ENCODE measurements around the gene THAP2.

THAP2 gene

DNA sequence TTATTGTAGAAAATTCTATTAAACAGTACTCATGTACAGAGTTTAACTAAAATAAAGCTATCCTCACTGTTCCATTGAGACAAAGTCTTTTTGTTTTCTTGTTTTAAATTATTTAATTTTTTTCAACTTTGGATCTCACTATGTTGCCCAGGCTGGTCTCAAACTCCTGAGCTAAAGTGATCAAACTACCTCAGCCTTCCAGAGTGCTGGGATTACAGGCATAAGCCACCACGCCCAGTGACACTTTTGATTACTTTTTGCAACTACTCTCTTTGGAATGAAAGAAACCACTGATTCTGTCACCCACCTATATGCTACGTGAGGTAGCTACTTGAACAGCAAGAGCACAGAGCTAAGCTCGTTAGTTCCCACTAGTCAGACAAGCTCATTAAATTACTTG lies 17.6 kb upstream of the THAP2 start:
- no peak overlapping the region for H3K4me3 ChIP-seq (ENCODE audit: low read depth, low read length)
- DNase-seq (ENCODE audit: low read depth): no peak
- TF ChIP-seq CTCF (IDR thresholded peaks at IDR 0.05; ENCODE audit: low read depth, low read length, missing control alignments): no peak

- TF ChIP-seq CTCF (IDR thresholded peaks at IDR 0.05; ENCODE audit: low read depth, low read length, missing control alignments): no peak
- DNase-seq (ENCODE audit: low read depth): no peak
- no peak overlapping the region for H3K4me3 ChIP-seq (ENCODE audit: low read depth, low read length)
Measured at GRCh38 chr12:71648537-71648936, 15.6 kb upstream of the THAP2 start.

GRCh38 chr12:71649401-71649800 lies 14.7 kb upstream of the THAP2 start:
- no peak overlapping the region for H3K4me3 ChIP-seq (ENCODE audit: low read depth, low read length)
- DNase-seq (ENCODE audit: low read depth): no peak
- TF ChIP-seq CTCF (IDR thresholded peaks at IDR 0.05; ENCODE audit: low read depth, low read length, missing control alignments): no peak

DNA sequence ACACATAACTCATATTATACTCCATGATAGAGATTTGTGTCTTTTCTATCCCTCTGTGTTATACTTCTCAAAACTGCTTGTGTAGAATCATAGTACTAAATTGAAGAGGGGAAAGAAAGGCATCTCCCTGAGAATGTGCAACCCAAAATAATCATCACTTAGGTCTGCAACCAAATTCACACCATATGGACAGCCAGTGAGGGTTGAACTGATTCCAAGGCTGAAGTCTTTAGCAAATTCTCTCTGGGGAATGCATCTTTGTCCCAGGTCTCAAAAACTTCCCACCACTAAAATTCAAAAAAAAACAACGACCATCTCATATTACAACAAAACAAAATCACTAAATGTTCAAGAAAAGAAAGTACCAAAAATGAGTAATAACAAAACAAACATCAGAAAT lies 11.4 kb upstream of the THAP2 start:
- no peak for DNase-seq (ENCODE audit: low read depth)

DNA sequence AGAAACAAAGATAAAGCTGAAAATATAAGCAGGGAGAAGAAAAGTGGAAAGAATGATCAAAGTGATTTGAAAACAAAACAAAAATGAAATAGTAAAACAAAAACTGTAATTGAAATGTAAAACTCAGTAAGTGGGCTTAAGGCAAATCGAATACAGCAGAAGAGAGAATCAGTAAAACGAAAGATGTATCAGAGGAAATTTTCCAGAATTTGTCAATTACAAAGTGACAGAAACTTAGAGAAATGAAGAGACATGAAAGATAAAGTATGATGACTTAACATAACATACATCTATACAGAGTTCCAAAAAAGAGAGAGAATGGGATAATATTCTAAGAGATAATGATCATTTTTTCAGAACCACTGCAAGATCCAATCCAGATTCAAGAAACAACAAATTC lies 11.0 kb upstream of the THAP2 start:
- no peak for TF ChIP-seq CTCF (IDR thresholded peaks at IDR 0.05; ENCODE audit: low read depth, low read length, missing control alignments)
- DNase-seq (ENCODE audit: low read depth): no peak
- no peak overlapping the region for H3K4me3 ChIP-seq (ENCODE audit: low read depth, low read length)

More for the DNA sequence above, 11.4 kb upstream of the THAP2 start:
- TF ChIP-seq CTCF (IDR thresholded peaks at IDR 0.05; ENCODE audit: low read depth, low read length, missing control alignments): no peak
- no peak overlapping the region for H3K4me3 ChIP-seq (ENCODE audit: low read depth, low read length)

- no peak overlapping the region for H3K4me3 ChIP-seq (ENCODE audit: low read depth, low read length)
- no peak for DNase-seq (ENCODE audit: low read depth)
- TF ChIP-seq CTCF (IDR thresholded peaks at IDR 0.05; ENCODE audit: low read depth, low read length, missing control alignments): no peak
Measured at GRCh38 chr12:71654200-71654599, 9.9 kb upstream of the THAP2 start.

DNA sequence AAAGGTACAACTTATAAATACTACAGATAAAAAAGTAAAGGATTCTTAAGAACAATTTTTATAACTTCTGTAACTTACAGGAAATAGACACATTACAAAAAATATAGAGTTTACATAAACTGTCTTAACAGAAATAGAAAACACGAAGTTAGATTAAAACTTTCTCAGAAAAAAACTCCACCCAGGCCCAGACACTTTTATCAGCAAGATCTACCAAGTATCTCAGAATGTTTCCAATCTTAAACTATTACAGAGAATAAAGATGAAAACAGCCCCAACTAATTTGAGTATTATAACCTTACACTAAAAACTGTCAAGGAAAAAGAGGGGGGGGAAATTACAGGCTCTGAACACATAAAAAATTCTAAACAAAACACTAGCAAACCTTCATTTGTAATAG lies 8.6 kb upstream of the THAP2 start:
- H3K4me3 ChIP-seq (ENCODE audit: low read depth, low read length): no peak overlapping the region
- TF ChIP-seq CTCF (IDR thresholded peaks at IDR 0.05; ENCODE audit: low read depth, low read length, missing control alignments): no peak
- DNase-seq (ENCODE audit: low read depth): no peak
